GM08714 (cell line): Measurements from ENCODE around the gene ZMYM5.
"Not testable (repeated sequence)": the region's sequence is repeated elsewhere in the genome, so short reads cannot be mapped to it uniquely, and the experiment has no call there.

Experiments
- H3K4me3 ChIP-seq: fragments of 200-500 bp; sonication (Bioruptor generic); 2 replicates; pipeline ENCODE4 v1.5.1; 2014; ENCODE audit warnings: mild to moderate bottlenecking, low read length, inconsistent platforms
- ZNF274 ChIP-seq: IDR thresholded peaks from 2 replicates; pipeline ENCODE4 v1.6.1; 2012; ENCODE audit warnings: mild to moderate bottlenecking, low read depth, low read length

Gene ZMYM5

DNA sequence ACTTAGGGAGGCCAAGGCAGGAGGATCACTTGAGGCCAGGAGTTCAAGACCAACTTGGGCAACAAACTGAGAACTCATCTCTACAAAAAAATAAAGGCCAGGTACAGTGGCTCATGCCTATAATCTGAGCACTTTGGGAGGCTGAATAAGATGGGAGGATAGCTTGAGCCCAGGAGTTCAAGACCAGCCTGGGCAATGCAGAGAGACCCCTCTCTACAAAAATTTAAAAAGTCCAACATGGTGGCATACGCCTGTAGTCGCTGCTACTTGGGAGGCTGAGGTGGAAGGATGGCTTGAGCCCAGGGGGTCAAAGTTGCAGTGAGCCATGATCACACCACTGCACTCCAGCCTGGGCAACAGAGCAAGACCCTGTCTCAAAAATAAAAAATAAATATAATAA, 5.8 kb downstream of the ZMYM5 start:
- peak; percentile 50; the same call in 1 of the 2 replicates for TF ChIP-seq ZNF274
- not testable (repeated sequence) for H3K4me3 ChIP-seq

DNA sequence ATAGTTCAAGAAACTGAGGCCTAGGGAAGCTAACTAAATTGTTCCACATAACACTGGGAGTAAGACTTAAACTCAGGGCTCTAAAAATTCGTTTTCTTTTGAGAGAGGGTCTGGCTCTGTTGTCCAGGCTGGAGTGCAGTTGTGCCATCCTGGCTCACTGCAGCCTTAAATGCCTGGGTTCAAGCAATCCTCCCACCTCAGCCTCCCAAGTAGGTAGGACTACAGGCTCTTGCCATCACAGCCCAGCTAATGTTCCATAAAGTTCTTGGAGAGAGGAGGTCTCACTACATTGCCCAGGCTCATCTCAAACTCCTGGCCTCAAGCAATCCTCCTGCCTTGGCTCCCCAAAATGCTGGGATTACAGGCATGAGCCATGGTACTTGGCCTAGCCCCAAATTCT, 10.7 kb downstream of the ZMYM5 start:
- no peak overlapping the region for H3K4me3 ChIP-seq
- no peak for TF ChIP-seq ZNF274

DNA sequence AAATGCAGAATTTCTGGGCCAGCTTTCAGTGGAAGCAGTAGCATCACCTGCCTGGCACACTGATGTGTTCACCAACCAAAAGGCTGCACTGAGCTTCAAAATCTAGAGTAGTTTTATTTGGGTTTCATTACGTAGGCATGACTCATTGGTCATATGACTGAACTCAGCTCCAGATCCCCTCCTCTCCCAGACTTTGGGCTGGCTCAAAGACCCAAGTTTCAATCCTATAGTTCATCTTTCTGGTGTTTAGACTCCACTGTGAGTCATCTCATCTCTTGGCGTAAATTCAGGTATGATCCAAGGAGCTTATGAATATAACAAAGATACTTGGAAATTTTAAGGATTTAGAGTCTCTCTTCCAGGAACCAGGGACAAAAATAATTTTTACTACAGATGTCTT, 17.7 kb downstream of the ZMYM5 start:
- no peak overlapping the region for H3K4me3 ChIP-seq
- TF ChIP-seq ZNF274 = no peak

DNA sequence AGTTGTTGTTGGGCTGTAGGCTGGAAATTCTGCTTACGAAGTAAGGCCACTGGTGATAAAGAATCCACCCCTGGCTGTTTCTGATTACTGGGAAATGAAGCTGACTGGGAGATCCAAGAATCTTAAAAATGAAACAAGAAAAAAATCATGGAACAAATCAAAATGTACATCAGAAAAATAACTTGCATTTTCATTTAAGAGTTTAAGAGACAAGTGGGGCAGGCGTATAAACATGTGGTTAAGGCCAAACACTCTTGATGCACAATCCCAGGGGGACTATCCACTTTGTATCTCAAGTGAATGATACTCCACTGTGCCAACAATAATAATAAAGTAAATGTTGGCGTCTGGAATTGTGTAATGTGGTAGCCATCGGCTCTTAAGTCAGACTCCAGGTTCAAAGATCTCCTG, 24.6 kb downstream of the ZMYM5 start:
- no peak overlapping the region for H3K4me3 ChIP-seq
- no peak for TF ChIP-seq ZNF274

DNA sequence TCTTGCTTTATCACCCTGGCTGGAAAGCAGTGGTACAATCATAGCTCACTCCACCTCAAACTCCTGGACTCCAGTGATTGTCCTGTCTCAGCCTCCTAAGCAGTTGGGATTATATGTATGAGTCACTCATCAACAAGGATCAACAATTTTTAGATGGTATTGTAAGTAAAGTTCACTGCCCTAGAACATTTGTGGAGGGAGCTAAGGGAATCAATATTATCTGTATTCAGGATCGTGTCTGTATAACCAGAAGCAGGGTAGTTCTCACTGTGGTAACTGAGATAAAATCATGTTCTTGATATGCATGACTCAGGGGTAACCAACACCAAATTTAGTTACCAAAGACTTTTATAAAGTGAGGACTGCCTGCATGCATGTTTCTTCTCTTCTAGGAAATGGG, 27.0 kb downstream of the ZMYM5 start:
- TF ChIP-seq ZNF274 = no peak
- H3K4me3 ChIP-seq = no peak overlapping the region

DNA sequence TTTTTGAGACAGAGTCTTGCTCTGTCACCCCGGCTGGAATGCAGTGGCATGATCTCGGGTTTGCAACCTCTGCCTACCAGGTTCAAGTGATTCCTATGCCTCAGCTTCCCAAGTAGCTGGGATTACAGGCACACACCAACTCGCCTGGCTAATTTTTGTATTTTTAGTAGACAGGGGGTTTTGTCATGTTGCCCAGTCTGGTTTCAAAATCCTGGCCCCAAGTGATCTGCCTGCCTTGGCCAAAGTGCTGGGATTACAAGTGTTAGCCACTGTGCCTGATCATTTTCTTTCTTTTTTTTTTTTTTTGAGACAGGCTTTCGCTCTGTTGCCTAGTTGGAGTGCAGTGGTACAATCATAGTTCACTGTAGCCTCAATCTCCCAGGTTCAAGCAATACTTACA, 28.7 kb downstream of the ZMYM5 start:
- no peak overlapping the region for H3K4me3 ChIP-seq
- no peak for TF ChIP-seq ZNF274

DNA sequence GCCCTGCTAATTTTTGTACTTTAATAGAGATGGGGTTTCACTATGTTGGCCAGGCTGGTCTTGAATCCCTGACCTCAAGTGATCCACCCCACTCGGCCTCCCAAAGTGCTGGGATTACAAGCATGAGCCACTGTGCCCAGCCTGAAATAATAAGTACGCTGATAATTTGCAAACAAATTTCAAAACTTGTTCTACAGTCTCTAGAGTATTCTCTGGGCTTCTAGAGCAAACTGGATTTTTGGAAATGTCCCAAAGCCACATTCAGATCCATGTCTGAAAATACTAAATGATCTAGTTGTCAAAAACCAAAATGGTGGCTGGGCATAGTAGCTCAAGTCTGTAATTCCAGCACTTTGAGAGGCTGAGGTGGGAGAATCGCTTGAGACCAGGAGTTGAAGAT, 40.8 kb downstream of the ZMYM5 start:
- TF ChIP-seq ZNF274 = no peak
- H3K4me3 ChIP-seq = no peak overlapping the region

DNA sequence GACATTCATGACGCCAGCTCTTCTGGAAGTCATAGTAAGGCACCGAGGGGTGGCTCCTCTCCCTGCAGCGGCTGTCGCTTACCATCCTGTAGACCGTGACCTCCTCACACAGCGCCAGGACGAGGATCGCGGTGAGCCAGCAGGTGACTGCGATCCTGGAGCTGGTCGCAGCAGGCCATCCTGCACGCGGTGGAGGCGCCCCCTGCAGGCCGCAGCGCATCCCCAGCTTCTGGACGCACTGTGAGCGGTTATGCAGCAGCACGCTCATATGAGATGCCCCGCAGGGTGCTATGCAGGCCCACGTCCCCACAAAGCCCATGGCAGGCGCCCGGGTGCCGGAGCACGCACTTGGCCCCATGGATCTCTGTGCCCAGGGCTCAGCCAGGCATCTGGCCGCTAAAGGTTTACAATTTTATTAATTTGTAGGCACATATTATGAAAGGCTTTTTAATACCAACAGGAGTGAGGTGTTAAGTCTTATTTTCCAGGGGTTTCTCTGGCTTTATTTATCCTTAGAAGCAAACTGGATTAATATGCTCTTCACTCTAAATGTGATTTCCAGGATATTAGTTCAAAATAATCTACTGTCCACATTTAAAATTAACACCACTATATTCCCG, 45.1 kb downstream of the ZMYM5 start:
- TF ChIP-seq ZNF274 = no peak

DNA sequence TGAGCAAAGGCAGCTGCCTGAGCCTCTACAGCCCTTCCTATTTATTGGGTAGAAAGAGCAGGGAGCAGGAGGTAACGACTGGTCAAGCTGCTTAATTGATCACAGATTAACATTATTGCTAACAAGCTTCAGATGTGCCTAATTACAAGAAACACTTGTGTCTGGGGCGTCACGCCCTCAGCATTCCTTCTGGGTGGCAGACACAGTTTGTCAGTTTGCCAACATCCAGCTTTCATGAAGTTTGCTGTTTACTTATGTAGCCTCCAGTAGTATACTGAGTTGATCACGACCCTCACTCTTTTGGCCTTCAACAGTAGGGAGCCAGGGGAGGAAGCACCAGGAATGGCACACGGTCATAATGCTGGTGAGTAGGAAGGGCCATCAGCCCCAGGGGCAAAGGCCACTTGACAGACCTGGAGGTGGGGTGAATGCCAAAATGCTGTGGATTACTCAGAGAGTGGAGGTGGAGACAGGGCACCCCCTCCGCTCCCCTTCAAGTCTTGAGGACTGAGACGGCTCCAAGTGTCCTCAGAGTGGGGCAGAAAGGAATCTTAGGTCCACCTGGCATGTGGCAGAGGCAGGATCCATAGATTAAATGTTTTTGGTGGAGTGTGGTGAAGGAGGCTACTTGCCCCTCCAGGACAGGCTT, 45.8 kb downstream of the ZMYM5 start:
- H3K4me3 ChIP-seq = no peak overlapping the region
- TF ChIP-seq ZNF274 = no peak

More for the DNA sequence above, 45.1 kb downstream of the ZMYM5 start:
- no peak overlapping the region for H3K4me3 ChIP-seq

DNA sequence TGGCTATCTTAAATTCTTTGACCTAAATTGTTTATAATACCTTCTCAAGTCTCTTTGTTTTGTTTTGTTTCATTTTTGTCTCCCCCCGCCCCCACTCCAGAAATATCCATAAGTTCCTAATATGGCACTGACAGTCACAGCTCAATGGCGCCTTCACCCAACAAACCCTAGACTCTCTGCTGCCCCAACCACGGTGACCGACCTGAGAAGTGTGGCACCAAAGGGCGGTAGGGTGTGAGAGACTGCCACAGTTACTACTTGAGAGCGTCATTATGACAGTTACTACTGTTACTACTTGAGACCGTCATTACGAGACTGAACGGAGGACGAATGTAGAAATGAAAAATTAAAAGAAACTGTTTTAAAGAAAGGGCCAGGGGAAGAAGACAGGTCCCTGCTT, 46.3 kb downstream of the ZMYM5 start:
- H3K4me3 ChIP-seq = no peak overlapping the region
- no peak for TF ChIP-seq ZNF274

DNA sequence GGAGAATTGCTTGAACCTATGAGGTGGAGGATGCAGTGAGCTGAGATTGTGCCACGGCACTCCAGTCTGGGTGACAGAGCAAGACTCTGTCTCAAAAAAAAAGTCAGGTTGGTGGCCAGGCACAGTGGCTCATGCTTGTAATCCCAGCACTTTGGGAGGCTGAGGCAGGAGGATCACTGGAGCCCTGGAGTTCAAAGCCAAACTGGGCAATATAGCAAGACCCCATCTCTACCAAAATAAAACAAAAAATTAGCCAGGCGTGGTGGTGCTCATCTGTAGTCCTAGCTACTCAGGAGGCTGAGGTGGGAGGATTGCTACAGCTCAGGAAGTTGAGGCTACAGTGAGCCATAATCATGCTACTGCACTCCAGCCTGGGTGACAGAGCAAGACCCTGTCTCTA, 47.6 kb downstream of the ZMYM5 start:
- H3K4me3 ChIP-seq = not testable (repeated sequence)

DNA sequence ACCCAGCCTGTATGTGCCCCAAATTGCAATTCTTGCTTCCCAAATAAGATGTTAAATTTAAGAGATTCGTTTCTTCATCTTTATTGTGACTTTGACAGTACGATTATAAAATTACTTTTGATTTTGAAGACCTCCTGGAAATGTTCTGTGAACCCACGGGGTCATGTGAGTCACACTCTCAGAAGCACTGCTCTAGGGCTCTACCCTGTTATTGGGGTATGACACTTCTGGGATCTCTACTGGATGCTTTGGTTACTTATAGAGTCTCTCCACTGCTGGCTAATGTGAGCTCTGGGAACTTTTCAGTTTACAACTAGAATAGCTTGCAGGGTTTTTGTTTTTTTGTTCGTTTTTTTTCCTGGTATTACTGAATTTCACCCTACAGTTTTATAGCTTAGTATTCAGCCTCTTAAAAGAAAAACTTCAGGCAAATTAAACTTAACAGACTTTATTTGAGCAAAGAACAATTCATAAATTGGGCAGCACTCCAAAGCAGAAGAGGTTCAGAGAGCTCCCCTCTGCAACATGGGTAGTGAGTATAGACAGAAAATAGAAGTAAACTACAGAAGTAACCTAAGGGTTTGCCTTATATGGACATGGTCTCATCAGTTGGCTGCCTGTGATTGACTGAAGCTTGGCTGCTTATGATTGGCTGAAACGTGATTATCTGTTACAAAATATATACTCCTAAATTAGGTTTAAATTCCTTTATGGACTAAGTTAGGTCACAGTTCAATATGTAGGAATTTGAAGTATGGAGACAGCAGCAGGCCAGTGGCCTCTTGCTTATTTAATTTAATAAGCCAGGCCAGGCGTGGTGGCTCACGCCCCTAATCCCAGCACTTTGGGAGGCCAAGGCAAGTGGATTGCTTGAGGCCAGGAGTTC, 52.2 kb downstream of the ZMYM5 start:
- TF ChIP-seq ZNF274 = no peak
- no peak overlapping the region for H3K4me3 ChIP-seq

DNA sequence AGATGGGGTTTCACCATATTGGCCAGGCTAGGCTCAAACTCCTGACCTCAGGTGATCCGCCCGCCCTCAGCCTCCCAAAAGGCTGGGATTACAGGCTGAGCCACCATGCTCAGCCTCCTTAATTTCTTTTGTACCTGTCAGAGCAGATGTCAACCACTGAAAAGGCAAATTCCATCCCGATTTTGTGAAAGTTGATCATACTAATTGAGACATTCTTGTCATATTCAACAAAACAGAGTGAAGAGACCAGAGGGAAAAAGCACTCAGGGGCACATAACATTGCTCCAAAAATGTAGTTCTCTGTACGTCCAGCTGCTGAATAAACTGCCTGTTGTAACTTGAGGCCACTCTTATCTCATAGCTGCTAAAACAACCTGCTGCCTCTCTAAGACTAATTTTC, 53.3 kb downstream of the ZMYM5 start:
- H3K4me3 ChIP-seq = no peak overlapping the region
- no peak for TF ChIP-seq ZNF274

DNA sequence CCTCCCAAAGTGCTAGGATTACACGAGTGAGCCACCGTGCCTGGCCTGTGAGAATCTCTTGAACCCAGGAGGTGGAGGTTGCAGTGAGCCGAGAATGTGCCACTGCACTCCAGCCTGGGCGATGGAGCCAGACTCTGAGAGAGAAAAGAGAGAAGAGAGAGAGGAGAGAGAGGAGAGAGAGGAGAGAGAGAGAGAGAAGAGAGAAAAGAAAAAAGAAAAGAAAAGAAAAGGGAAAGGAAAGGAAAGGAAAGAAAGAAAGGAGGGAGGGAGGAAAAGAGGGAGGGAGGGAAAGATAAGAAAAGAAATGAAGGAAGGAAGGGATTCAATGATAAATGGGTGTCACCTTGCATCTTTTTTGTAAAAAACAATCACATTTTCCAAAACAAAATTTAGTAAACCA, 57.7 kb downstream of the ZMYM5 start:
- no peak for TF ChIP-seq ZNF274

DNA sequence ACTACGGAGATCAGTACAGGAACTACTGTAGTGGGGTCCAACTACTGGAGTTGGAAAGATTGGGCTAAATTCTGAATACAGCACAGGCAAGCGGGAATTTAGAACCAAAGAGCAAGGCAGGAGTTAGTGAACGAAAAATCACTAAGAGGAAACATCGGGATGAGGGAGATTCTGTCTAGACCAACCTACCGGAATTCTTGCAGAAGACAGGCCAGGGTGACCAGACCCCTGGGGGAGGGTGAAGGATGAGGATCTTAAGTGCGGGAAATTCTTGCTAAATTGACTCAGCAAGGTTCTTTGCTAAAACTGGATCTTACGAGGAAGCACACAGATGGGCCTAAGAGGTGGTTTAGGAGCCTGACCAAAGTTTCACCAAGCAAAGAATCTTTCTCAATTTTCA, 67.5 kb downstream of the ZMYM5 start:
- H3K4me3 ChIP-seq = no peak overlapping the region
- TF ChIP-seq ZNF274 = no peak

More for the DNA sequence above, 57.7 kb downstream of the ZMYM5 start:
- no peak overlapping the region for H3K4me3 ChIP-seq
